GM21381 (cell line): ENCODE data around the gene SLC35A3.
"Not testable (repeated sequence)": the region's sequence is repeated elsewhere in the genome, so short reads cannot be mapped to it uniquely, and the experiment has no call there.

Source experiments
- ATAC-seq: cut with Tn5 transposase; IDR thresholded peaks from one replicate; pipeline ENCODE4 v1.9.1; 2021; ENCODE audit warnings: mild to moderate bottlenecking, moderate library complexity; ENCODE audit not compliant: unreplicated experiment

Gene SLC35A3

DNA sequence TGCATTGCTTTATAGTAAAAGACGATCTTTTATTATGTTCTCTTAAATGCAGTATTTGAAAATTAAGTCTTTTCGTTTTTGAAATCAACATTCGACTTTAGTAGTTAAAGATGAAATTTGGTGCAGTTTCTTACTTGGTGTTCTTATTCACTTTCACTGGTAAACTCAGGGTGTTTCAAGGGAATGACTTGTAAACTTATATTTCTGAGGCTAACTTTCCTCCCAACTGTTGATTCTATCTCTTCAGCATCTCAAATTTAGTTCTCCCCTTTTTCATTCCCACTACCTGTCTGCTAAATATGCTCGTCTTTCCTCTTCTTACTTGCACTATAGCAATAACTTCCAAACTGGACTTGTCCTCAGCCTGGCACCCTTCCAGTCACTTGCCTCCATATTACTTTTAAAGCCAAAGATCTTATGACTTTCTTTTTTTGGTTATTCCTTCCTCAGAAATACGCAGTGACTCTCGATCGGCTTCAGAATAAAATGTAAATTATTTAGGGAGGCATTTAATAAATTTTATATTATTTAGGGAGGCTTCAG is 988 bp downstream of the SLC35A3 start:
- ATAC-seq = no peak

DNA sequence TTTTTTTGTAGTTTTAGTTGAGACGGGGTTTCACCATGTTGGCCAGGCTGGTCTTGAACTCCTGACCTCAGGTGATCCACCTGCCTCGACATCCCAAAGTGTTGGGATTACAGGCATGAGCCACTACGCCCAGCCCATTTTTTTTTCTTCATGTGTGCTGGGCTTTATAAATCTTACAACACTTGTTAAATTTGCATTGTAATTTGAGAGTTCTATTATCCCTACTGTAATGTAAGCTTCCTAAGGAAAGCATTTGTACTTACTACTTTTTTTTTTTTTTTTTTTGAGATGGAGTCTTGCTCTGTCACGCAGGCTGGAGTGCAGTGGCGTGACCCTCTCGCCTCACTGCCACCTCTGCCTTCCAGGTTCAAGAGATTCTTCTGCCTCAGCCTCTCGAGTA is 2.3 kb downstream of the SLC35A3 start:
- not testable (repeated sequence) for ATAC-seq

DNA sequence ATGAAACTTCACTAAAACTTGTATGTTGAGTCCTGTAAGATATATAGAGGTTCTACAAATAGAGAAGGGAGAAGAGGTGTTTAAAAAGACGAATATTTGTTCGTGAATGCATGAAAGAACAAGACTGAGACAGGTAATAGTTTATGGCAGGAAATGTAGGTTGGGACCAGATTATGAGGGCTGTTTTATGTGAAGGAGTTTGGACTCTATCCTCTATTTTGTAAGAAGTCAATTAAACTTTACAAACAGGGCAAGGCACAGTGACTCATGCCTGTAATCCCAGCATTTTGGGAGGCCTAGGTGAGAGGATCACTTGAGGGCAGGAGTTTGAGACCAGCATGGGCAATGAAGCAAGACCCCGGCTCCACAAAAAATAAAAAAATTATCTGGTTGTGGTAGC is 5.7 kb downstream of the SLC35A3 start:
- no peak for ATAC-seq

DNA sequence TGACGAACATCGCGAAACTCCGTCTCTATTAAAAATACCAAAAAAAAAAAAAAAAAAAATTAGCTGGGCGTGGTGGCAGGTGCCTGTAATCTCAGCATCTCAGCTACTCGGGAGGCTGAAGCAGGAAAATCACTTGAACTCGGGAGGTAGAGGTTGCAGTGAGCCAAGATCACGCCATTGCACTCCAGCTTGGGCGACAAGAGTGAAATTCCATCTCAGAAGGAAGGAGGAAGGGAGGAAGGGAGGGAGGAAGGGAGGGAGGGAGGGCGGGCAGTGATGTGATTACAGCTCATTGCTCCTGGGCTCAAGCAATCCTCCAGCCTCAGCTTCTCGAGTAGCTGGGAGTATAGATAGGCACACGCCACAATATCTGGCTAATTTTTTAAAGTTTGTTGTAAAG is 7.5 kb downstream of the SLC35A3 start:
- ATAC-seq = not testable (repeated sequence)

DNA sequence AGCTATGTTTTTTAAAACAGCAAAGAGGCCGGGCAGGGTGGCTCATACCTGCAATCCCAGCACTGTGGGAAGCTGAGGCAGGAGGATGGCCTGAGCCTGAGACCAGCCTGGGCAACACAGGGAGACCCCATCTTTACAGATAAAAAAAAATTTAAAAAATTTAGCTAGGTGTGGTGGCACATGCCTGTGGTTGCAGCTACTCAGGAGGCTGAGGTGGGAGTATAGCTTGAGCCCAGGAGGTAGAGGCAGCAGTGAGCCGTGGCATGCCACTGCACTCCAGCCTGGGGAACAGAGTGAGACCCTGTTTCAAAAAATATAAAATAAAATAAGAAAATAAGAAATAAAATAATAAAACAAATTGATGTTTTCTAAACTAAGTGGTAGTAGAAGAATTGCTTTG is 8.4 kb downstream of the SLC35A3 start:
- ATAC-seq = no peak

DNA sequence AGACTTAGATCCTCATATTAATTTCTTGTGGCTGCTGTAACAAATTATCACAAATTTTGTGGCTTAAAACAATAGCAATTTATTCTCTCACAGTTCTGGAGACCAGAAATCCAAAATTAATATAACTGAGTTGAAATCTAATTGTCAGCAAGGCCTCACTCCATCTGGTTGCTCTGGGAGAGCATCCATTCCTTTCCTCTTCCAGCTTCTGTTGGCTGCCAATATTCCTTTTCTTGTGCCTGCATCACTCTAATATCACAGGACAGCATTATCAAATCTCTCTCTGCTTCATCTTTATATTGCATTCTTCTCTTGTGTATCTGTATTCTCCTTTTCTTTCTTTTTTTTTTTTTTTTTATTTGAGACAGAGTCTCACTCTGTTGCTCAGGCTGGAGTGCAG is 9.3 kb downstream of the SLC35A3 start:
- ATAC-seq = no peak

DNA sequence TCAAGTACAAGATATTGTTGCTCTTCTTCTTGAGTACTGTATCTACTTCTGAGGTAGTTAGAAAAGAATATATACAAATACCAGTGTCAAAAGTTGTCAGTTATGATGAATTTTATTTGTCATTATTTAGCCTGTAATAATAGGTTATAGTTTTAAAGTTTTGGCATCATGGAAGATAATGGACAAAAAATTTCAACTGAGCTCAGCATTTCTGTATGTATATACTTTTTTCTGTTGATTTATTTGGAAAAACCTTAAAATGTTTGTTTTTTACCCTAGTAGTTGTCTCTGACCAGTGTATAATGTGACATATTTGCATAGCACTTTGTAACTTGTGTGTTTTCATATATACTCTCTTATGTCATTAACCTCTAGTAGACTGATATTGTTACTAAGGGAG is 11.1 kb downstream of the SLC35A3 start:
- ATAC-seq = no peak

DNA sequence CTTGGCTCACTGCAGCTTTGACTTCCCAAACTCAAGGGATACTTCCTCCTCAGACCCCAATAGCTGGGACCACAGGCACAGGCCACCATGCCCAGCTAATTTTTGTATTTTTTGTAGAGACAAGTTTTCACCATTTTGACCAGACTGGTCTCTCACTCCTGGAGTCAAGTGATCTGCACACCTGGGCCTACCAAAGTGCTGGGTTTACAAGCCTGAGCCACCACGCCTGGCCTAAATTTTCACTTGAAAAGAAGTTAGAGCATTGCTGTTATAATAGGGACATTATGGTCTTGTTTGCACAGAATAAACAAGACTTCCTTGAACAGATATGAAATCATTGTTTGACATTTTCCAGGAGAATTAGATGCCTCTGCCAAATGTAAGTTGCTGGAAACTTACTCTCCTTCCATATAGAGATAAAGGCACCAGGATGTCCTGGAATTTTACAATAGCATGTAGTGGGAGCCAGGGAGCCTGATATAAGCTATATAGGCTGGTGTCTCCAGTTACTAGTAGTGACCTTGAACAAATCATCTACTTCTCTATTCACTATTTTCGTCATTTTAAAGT is 16.9 kb downstream of the SLC35A3 start:
- ATAC-seq = no peak

DNA sequence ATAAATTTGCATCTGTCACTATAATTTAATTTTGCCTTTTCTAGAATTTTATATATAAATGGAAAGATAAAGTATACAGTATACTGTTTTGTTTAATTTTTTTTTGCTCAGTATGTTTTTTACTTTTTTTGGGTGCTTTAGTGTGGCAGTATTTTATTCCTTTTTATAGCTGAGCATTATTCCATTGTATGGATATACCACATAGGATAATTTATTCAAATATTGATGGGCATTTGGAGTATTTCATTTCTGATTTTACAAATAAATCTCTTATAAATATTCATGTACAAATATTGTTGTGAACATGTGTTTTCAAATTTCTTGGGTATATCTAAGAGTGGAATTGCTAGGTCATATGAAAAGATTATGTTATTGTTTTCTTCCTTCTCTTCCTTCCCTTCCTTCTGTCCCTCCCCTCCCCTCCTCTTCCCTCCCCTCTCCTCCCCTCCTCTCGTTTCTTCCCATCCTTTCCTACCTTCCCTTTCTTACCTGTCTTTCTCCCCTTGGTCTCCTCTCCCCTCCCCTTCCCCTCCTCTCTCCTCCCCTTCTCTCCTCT is 18.5 kb downstream of the SLC35A3 start:
- ATAC-seq = no peak

DNA sequence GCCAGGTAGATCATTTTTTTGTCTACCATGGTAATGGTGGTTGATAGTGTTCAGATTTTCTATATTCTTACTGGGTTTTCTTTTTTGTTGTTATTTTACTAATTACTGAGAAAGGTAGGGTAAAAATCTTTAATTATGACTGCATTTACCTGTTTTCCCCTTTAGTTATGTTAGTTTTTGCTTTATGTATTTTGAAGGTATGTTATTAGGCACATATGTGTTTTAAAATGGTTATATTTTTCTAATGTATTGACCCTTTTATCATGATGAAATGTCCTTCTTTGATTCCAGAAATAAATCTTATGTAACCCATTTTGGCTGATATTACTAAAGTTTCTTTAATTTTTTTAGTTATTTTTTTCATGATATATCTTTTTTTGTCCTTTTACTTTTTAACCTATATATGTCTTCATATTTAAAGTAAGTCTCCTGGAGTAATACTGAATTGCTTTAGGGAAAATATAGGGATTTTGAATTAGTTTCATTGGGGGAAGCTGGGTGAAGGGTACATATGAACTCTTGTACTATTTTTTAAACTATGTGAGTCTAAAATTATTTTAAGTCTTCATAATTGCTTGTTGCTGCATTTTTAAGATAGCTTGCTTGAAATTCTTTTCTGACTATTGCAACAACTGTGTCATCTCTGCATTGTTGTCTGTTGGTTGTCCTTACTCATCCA is 22.4 kb downstream of the SLC35A3 start:
- ATAC-seq = no peak

DNA sequence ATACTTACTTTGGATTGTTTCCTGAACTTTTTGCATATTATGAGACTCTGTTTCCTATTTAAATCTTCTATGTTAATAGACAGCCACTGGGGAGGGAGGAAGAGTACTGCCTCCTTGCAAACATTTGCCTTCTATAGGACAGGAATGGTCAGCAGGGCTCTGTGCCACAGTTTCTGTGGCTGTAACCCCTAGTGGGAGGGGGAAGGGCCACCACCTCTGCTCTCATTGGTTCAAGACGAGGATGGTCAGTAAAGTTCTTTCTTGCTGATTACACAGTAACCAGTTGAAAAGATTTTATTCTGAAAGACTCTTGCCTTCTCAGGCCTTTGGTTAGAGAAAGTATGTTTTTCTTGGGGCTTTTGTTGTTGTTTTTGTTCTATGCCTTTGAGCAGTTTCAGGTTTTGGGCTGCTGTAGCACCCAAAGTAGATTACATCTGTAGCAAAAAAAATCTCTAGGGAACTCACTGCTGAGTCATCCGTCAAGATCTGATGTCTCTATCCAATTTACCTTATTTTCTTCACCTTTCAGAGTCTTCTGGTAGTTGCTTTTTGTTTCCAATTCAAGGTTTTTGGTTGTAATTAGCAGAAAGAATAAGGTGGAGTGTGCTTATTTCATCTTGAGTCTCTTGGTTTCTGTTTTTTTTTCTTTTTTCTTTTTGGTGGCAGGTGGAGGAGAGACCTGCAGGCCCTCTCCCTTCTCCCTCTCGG is 23.1 kb downstream of the SLC35A3 start:
- no peak for ATAC-seq

DNA sequence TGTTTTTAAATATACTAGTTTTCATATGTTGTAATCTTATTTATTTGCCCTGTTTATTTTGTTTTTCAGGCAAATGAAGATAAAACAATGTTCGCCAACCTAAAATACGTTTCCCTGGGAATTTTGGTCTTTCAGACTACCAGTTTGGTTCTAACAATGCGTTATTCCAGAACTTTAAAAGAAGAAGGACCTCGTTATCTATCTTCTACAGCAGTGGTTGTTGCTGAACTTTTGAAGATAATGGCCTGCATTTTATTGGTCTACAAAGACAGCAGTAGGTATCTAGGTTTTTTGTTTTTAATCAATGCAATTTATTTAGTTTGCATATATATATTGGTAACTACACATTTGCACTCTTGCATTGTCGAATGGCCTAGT is 23.7 kb downstream of the SLC35A3 start:
- ATAC-seq = no peak

DNA sequence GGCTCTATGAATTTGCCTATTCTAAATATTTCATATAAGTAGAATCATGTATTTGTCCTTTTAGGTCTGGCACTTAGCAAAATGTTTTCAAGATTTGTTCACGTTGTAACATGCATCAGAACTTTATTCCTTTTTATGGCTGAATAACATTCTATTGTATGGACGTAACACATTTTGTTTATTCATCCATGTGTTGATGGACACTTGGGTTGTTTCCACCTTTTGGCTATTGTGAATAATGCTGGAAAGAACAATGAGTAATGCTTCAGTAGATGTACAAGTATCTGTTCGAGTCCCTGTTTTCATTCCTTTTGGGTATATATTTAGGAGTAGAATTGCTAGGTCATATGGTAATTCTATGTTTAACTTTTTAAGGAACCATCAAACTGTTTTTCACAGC is 24.7 kb downstream of the SLC35A3 start:
- ATAC-seq = no peak

DNA sequence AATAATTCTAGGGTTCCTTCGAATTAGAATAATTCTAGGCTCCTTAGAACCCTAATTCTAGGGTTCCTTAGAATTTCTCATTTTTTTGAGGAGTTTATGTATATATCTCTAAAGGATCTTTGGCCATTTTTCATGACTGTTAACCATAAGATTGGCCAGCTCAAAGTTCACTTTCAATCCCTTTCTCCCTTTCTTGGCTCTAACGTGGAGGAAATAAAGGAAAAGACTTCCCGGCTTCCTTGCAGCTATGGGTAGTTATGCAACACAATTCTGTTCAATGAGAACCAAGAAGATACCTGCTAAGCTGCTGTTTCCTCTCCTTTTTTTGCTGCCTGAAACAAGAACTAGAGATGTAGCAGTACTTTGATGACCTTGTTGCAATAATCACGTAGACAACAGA is 27.2 kb downstream of the SLC35A3 start:
- no peak for ATAC-seq

DNA sequence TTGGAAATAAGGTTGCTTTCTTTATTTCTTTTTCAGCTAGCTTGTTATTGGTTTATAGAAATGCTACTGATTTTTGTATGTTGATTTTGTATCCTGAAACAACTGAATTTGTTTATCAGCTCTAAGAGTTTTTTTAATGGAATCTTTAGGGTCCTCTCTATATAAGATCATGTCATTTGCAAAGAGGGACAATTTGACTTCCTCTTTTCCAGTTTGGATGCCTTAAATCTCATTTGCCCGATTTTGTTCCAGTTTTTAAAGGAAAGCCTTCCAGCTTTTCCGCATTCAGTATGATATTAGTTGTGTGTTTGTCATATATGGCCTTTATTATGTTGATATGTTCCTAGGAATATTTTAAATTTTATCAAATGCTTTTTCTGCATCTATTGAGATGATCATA is 31.7 kb downstream of the SLC35A3 start:
- no peak for ATAC-seq

DNA sequence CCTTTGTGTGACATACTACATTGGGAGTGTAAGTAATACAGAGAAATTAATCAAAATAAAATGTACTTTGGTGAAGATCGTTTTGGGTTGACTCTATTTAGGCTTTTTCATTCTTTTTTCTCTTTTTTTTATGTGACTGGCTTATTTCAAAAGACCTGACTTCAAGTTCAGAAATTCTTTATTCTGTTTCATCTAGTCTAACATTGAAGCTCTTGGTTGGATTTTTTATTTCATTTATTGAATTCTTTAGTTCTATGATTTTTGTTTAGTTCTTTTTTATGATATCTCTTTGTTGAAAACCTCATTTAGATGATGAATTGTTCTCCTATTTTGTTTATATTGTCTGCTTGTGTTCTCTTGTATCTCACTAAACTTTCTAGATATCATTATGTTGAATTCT is 35.6 kb downstream of the SLC35A3 start:
- ATAC-seq = no peak

DNA sequence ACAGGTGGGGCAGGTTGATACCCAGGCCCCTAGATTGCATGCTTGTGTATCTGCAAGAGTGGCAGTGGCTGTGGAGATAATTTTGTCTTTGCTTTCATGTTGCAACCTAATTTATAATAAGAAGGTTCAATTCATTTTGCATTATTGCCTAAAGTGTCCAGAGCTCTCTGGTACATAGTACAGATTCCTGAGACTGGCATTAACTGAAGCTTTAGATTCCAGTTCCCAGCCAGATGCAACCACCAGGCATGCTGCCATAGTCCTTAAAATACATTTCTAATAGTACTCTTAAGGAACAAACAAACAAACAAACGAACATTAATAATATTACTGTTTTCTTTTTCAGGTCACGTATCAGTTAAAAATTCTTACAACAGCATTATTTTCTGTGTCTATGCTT is 36.9 kb downstream of the SLC35A3 start:
- no peak for ATAC-seq

DNA sequence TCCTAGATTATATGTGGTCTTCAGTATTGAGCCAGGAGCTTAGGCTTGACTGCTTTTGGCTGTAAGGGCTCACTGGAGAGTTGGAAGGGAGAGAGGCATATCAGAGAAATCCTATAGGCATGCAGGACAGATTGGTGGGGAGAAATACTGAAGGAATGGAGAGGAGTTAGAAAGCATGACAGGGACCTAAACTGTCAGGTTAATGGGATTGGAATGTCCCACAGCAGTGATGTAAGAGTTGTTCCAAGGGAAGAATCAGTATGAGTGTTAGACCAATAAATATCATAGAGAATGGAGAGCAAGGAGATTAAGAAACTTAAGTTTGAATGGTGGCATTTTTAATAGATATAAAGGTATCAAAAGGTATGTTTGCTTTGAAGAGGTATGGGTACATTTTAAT is 39.7 kb downstream of the SLC35A3 start:
- ATAC-seq = no peak

DNA sequence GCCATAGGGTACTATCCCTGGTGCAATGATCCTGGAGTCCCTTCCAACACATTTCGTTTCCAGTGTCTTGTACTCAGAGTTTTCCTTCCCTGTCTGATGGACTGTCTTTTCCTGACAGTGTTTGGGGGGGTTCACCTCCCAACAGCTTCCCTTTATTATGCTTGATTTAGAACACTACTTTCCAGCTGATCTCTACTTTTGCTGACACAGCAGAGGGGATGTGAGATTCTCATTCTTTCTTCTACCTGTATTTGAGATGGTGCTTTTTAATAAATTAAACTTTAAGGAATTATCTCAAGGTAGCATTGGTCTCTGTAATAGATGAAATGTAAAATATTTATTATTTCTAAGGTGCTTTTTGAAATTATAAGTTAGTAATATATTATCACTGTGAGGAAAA is 41.0 kb downstream of the SLC35A3 start:
- no peak for ATAC-seq

DNA sequence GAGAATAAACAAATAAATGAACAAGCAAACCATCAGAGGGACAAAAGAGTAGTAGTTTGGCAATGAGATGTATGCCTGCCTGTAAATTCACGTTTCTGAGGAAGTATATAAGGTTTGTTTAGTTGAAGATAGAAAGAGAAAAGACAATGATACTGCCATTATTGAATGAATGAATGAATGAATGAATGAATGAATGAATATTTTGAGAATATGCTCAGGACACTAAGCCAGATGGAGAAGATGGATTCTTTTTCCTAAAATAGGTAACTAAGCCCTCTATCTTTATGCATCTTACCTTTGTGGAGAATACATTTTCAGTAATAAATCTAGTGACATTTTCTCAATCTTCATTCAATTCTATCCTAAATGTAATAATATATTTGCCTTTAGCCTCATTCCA is 49.4 kb downstream of the SLC35A3 start:
- ATAC-seq = no peak

DNA sequence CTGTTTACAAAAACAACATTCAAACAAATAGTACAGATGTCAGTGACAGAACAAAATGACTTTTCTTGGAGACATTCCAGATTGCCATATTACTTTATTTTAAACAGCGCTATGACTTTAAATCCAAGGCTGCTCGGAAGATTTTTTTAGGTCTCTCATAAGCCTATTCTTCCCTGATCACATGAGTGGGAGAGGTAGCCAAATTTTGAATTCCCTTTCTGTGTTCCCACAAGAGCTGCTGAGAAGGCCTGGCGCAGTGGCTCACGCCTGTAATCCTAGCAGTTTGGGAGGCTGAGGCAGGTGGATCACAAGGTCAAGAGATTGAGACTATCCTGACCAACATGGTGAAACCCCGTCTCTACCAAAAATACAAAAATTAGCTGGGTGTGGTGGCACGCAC is 53.7 kb downstream of the SLC35A3 start:
- no peak for ATAC-seq

DNA sequence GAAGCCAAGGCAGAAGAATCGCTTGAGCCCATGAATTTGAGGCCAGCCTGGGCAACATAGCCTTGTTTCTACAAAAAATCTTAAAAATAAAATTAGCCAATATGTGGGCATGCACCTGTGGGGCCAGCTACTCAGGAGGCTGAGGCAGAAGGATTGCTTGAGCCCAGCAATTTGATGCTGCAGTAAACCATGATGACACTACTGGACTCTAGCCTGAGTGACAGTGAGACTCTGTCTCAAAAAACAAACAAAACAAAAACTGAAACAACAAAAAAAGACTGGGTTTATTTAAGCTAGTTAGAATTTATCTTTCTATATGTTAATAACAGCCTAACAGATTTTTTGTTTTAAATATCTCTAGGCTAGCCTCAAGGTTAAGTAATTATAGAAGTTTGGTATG is 57.4 kb downstream of the SLC35A3 start:
- ATAC-seq = no peak
